HG03095 (cell line): Measurements from ENCODE around the gene TPGS1.

Source experiments
- ATAC-seq: cut with Tn5 transposase; IDR thresholded peaks from one replicate; pipeline ENCODE4 v1.9.1; 2021; ENCODE audit warnings: moderate library complexity; ENCODE audit not compliant: unreplicated experiment

TPGS1 gene

DNA sequence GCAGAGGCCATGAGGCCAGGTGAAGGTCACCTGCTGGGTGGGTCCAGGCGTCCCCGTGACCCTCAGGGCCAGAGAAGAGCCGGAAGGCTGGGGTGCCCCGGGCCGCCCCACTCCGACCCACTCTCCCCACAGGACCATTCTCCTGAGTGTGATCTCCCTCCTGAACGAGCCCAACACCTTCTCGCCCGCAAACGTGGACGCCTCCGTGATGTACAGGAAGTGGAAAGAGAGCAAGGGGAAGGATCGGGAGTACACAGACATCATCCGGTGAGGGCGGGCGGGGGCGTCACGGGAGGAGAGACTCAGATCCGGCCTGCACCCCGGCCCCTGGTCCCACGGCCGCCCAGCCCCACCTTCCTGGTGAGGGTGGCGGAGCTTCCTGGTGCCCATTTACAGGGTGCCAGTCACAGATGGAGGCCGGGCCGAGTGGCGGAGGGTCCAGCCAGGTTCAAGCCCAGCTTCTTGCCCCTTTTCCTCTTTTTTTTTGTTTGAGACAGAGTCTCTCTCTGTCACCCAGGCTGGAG, 29.6 kb downstream of the TPGS1 start:
- ATAC-seq, result no peak

DNA sequence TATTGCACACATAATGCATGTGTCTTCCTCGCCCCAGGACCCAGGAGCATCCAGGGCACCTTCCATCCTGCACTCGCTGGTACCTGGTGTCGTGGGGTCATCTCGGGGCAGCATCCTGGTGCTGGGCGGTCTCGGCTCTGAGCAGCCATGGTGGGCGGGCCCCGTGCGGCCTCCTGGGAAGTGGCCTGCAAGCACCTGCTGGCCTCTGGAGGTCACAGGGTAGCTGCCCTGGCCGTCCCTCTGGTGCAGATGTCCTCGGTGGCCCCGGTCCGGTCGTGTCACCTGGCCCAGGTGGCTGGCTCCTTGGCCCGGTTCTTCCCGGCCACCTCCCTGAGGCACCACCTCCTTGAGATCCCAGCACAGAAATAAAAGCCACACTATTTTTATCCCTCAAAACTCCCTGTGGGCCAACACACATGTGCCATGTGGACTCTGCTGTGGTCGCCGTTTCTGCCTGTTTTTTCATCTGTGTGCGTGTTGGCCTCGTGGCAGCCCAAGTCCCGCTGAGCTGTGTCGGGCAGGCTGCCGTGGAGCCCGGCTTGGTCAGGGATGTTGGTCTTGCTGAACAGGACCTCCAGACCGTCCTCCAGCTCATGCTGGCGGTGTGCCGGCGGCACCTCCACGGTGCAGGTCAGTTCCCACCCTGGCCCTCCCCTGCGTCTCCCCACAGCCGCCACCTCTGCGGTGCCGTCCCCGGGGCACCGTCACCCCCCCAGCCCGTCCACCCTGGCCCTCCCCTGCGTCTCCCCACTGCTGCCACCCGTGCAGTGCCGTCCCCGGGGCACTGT, 31.5 kb downstream of the TPGS1 start:
- ATAC-seq, result no peak

DNA sequence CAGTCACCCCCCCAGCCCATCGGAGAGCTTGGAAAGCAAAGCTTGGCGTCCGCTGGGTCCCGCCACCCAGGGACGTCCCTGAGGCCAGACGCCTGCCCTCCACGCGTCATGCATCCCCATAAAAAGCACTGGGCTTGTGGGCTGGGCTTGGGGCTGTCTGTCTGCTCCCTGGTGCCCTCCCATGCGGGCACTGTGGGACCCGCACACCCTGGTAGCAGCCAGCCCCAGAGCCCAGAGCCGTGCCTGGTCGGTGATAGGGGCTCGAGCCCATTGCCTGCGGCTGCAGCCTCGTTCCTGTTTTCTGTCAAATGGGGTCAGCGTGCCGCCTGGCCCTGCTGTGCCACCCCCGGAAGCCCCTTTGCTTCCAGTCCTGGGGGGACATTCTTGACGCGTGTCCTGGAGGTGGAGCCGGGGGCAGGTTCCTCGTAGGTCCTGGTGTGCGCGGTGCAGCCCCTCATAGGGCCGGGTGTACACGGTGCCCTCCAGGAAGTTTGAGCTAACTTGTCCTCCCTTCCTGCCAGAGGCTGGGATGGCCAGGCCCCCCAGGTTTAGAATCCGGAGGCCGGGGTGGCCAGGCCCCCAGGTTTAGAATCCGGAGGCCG, 32.2 kb downstream of the TPGS1 start:
- no peak for ATAC-seq

DNA sequence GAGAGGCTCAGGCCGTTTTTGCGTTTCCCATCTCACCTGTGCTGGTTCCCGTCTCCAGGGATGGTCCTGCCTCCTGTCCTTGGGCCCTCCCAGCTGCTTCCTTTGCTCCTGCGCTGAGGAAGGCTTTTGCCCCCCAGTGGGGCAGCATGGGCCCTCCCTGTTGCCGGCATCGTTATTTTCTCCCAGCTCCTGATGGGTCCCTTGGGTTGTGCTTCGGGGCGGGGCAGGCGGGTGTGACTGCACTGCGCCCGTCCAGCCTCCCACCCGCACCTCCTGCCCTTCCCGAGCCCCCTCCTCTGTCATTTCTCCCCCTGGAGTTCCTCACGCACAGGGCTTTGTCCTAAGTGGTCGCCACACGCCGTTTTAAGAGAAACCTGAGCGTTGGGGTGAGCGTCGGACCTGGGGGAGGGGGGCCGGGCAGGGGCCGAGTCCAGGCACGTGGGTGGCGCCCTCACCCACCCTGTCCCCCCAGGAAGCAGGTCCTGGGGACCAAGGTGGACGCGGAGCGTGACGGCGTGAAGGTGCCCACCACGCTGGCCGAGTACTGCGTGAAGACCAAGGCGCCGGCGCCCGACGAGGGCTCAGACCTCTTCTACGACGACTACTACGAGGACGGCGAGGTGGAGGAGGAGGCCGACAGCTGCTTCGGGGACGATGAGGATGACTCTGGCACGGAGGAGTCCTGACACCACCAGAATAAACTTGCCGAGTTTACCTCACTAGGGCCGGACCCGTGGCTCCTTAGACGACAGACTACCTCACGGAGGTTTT, 33.8 kb downstream of the TPGS1 start:
- ATAC-seq, result no peak

DNA sequence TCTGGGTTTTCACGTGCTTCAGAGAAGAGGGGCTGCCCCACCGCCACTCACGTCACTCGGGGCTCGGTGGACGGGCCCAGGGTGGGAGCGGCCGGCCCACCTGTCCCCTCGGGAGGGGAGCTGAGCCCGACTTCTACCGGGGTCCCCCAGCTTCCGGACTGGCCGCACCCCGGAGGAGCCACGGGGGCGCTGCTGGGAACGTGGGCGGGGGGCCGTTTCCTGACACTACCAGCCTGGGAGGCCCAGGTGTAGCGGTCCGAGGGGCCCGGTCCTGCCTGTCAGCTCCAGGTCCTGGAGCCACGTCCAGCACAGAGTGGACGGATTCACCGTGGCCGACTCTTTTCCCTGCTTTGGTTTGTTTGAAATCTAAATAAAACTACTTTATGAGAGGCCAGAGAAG, 34.4 kb downstream of the TPGS1 start:
- ATAC-seq, result no peak

DNA sequence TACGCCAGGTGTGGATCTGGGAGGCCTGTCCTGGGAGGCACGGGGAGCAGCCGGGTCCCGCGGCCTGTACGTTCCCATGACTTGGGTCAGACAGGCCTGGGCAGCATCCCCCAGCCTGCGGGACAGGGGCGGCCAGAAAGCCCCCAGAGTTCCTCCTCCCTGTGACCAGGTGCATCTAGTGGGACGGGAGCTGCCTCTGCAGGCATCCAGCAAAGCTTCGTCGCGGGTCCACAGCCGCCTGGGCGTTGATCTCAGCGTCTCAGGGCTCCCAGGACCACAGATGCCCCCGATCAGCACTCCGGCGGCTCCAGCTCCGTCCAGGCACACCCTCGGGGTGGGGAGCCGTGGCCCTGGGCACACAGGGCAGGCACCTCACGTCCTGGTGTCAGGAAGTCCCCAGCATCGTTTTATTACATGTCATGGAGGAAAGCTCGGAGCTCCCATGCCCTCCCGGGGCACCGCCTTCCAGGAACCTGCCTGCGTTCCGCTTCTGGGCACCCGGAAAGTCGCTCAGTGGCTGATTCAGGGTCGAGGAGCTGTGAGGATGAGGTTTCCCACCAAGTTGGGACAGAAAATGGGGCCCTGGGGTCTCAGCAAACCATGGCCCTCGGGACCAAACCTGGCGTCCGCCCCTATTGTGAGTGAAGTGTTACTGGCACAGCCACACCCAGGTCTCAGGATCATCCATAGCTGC, 35.0 kb downstream of the TPGS1 start:
- ATAC-seq, result no peak

DNA sequence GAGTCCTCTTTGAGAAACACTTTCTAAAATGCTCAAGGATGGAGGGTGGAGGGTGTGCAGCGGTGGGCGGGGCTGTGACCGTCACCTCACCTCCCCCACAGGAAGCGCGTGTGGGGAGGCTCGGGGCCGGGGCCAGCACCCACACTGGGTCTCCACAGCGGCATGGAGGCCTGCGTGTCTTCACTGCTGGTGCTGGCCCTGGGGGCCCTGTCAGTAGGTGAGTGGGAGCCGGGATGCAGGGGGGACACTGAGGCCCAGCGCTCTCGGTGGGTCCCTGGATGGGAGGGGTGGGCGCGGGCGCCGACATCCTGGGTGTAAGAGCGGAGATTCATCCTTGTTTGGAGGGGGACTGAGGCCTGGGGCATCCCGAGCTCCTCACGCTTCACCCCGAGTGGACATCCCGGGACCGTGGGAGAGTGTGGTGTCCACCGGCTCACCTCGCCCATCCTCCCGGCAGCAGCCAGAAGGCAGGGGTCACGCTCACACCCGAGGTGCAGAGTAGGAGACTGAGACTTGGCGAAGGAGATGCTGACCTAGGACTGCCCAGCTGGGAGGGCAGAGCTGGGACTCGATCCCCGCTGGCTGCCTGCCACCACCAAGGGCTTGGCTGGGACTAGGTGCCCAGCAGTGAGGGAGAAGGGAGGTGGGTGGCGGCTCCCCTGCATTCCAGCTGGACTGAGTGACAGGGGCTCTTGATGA, 36.8 kb downstream of the TPGS1 start, which contains the start of gene GZMM:
TSS of gene GZMM (plus strand) at position 144 of the 699 bp plus-strand sequence. CDS start at position 163, 19 bp downstream.
- ATAC-seq, result no peak

DNA sequence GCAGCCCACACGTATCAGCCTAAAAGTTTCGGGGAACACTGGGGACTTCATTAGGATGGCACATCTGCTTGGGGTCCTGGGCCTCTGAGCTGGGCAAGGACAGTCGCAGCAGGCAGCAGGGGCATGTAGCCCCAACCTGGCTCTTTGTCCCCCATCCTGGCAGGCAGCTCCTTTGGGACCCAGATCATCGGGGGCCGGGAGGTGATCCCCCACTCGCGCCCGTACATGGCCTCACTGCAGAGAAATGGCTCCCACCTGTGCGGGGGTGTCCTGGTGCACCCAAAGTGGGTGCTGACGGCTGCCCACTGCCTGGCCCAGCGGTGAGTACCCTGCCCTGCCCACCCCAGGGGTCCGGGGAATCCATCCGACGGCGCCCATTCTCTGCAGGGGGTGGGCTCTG, 39.8 kb downstream of the TPGS1 start:
- no peak for ATAC-seq

DNA sequence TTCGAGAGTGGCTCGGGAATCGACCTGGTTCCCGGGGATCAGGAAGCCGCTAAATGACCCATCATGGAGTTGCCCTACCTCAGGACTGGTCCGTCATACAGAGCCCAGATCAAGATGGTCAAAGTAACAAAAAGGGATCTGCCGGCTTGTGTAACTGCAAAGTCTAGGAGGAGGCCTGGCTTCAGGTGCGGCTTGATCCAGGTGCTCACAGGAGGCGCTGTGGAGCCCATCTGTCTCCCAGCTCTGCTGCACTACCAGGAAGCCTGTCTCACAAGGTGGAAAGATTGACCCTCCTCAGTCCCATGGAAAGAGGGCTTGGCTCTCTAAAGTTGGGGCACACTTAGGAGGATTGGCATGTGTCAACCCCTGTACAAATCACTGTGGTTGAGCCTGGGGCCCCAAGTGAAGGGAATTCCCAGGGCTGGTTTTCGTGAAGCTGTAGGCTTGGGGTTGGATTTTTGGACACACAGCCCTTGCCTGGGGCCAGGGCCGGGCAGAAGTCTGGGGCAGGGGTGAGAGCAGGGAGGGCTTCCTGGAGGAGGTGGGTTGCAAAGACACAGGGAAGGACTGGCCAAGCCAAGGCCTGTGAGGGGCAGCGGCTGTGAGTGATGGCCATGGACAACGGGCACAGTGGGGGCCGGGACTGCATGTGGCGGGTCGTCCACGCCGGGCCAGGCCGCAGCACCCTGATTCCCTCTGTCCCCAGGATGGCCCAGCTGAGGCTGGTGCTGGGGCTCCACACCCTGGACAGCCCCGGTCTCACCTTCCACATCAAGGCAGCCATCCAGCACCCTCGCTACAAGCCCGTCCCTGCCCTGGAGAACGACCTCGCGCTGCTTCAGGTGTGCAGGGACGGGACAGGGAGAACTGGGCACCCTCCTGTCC, 40.8 kb downstream of the TPGS1 start:
- ATAC-seq, result no peak

DNA sequence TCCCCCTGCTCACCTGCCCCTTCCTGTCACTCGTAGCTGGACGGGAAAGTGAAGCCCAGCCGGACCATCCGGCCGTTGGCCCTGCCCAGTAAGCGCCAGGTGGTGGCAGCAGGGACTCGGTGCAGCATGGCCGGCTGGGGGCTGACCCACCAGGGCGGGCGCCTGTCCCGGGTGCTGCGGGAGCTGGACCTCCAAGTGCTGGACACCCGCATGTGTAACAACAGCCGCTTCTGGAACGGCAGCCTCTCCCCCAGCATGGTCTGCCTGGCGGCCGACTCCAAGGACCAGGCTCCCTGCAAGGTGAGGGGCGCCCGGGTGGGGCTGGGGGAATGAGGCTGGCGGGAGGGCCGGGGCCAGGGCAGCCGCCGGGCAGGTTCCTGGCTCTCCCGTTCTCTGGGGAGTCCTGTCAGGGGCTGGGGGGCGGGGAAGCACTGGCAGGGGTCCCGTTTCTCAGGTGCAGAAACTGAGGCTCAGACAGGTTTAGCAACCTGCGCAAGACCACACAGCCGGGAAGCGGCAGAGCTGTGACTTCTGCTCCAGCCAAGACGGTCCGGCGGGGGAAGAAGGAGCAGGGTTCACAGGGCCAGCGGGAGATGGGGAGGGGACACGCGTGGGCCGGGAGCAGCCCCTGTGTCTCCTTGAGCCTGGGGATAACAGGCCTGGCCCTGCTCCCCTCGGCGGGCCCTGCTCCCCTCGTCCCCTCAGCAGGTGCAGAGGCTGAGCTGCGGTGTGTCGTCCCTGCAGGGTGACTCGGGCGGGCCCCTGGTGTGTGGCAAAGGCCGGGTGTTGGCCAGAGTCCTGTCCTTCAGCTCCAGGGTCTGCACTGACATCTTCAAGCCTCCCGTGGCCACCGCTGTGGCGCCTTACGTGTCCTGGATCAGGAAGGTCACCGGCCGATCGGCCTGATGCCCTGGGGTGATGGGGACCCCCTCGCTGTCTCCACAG, 41.9 kb downstream of the TPGS1 start:
- no peak for ATAC-seq

DNA sequence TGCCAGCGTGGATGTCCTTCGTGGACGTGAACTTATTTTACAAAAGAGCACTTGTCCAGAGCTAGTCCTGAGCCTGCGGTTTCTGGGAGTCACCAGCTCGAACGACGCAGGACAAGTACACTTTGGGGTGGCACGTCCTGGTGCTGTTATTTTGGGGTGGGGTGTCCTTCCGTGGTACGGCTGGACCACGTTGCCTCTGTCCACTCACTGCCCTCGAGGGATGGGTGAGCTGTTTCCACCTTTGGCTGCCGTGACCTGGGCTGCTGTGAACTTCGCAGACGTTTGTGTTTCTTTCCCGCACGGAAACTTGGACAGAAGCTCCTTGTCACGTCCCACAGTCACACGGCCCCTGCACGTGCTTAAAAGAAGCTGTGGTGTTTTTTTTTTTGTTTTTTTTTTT, 47.5 kb downstream of the TPGS1 start:
- no peak for ATAC-seq

DNA sequence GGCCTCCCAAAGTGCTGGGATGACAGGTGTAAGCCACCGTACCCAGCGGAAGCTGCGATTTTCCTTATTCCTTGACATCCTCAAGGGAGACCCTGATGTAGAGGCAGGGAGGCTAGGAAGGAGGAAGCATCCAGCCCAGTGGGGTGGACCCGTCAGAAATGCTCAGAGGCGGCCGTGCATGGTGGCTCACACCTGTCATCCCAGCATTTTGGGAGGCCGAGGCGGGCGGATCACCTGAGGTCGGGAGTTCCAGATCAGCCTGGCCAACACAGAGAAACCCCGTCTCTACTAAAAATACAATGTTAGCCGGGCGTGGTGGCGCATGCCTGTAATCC, 48.1 kb downstream of the TPGS1 start:
- ATAC-seq, result no peak

DNA sequence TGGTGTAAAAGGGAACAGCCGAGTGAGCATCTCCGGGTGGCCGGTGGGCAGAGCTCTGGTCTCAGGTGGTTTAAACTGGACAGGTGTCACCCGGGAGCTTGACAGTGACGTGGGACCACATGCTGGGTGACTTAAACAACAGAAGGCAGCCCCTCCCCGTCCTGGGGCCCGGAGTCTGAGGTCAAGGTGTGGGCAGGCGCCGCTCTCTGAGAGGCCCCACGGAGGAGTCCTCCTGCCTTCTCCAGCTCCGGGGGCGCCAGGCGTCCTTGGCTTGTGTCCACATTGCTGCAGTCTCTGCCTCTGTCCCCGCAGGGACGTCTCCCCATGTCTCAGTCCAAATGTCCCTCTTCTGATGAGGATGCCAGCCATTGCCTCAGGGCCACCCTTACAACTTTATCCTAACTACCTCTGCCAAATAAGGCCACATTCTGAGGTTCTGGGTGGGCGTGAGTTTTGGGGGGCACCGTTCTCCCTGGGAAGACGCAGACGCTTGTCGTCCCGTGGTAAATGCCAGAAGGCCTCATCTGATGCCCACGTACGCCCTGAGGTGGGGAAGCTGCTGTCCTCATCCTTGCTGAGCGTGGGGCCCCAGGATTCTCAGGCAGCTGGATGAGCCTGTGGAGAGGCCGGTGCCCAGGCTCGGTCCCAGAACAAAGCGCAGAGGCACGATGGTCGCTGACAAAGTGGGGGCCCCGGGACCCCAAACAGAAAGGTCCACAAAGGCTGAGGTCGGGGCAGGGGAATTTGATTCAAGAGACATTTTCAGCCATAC, 49.5 kb downstream of the TPGS1 start:
- no peak for ATAC-seq

DNA sequence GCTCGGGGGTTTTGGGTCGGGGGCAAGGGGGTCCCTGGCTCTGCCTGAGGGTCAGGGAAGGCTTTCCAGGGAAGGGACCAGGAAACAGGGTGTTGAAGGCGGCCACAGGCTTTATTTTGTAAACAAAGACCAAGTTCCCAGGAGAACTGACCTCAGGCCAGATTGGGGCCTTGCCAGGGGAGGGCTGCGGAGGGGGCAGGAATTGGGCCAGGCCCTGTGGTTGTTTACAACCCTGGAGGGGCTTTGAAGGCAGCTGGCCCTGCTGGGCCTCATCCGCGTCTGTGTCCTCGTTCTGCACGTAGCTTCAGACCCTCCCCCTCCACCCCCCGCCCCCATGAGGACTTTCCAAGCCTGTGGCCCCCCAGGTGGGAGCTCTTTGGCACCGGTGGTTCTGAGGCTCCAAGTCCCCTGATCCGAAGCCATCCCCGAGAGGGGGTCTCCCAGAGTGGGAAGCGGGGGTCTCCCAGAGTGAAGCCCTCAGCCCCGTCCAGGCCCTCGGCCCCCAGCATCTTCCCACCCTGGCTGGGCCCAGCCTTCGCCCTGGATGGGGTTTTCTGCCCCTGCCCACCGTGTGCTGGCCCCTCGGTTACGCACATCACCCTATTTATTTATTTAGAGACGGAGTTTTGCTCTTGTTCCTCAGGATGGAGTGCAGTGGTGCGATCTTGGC, 51.6 kb downstream of the TPGS1 start:
- no peak for ATAC-seq

DNA sequence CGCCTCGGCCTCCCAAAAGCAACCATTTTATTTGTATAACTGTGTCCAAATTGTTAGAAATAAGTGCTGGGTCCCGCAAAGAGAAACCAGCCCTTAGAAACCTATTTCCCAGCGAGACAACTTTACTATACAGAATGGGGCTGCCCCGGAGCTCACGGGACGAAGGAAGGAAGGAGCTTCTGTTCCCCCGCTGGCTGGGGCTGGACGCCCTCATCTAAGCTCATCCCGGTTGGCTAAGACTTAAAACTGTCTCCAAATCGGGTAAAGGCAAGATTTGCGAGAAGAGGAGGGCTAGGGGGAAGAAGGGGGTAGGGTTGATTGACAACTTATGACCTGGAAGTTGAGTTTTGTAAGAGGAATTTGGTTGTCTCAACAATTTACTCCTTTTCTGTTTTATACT, 52.8 kb downstream of the TPGS1 start:
- ATAC-seq, result no peak

DNA sequence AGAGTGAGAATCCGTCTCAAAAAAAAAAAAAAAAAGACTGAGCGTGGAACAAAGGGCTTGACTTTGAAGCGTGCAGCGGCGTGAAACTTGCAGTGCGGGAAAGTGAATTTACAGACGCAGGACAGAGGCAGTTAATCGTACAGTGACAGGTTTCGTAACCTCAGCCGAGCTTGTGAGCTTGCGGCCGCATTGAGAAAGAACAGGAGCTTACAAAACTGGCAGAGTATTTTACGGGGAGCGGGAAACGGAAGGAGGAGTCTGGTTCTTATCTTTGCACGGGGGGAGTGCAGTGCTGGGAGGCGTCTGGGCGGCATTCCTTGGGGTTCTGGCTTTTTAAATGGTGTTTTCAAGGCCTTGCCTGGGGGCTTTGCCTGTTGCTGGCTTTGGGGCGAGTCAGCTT, 59.1 kb downstream of the TPGS1 start:
- ATAC-seq, result no peak

DNA sequence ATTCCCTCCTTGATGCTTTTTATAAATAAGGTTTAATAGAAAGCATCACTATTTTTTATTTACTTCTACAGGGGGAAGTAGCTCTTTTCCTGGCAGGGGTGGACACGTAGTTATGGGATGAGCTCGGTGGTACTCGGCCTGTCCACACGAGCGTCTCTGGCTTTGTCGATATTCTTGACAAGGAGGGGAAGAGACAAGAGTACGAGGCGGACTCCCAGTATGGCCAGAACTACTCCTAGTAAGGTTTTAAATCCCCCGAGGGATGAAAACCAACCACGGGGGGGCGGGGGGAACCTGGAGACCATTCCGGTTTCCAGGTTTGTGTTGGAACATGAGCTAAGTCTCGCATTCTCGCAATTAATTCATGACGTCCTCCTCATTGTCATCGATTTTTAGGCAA, 59.5 kb downstream of the TPGS1 start:
- no peak for ATAC-seq
